BJ (cell line): ENCODE measurements around the gene CDC42BPB. TPM values are rescaled to one million over a fixed set of nuclear protein-coding genes. Genes with fewer than 3 reads are reported as not detected.

ENCODE experiments used
- CTCF ChIA-PET: fragments of 350-600 bp; formaldehyde crosslinking; extraction: SDS; loops from one replicate; lab custom pipeline; 2021; ENCODE audit warnings: antibody characterized with exemption, inconsistent platforms; lab: Yijun Ruan, JAX
- POLR2A ChIA-PET: fragments of 300-600 bp; sonication (Branson Sonifier 250); formaldehyde crosslinking; extraction: SDS; loops from one replicate; lab custom pipeline; 2021; ENCODE audit warnings: antibody characterized with exemption; lab: Charles Lee
- DNase-seq: peaks from one replicate; pipeline ENCODE4 v3.0.0-alpha.2; 2011; ENCODE audit warnings: low read depth
- H3K27me3 ChIP-seq: 2 replicates; pipeline ENCODE4 v1.6.0; 2011; ENCODE audit warnings: low read length; ENCODE audit not compliant: control insufficient read depth, insufficient read depth
- H3K36me3 ChIP-seq: 2 replicates; pipeline ENCODE4 v1.5.1; 2011; ENCODE audit warnings: low read length; ENCODE audit not compliant: control insufficient read depth, insufficient read depth
- H3K4me3 ChIP-seq: 2 replicates; pipeline ENCODE4 v1.5.1; 2011; ENCODE audit warnings: low read depth, mild to moderate bottlenecking, control low read depth, low read length
- CTCF ChIP-seq: IDR thresholded peaks from 2 replicates; pipeline ENCODE4 v1.5.1; 2011; ENCODE audit warnings: low read depth, mild to moderate bottlenecking, control low read depth, inconsistent platforms, low read length, moderate library complexity; ENCODE audit not compliant: insufficient read depth
- polyA plus RNA-seq: library from polyadenylated mRNA; depleted of rRNA; stranded (reverse); fragments of >200 nt; gene quantifications from 2 replicates; pipeline ENCODE4 v1.2.3, GENCODE V29; 2011

CDC42BPB gene
- polyA plus RNA-seq, 1 experiment, result 66.5 TPM

GRCh38 chr14:102909462-102909861 lies 147.9 kb downstream of the CDC42BPB start:
- no peaks in the 10 kb centered on the region for H3K27me3 ChIP-seq
- no peak for DNase-seq
- no peak for TF ChIP-seq CTCF
- H3K4me3 ChIP-seq, result no peak overlapping the region
- CTCF ChIA-PET, result no interaction called here
- H3K36me3 ChIP-seq, result peaks cover 4% of the 10 kb centered on the region
- POLR2A ChIA-PET, result no interaction called here

DNA sequence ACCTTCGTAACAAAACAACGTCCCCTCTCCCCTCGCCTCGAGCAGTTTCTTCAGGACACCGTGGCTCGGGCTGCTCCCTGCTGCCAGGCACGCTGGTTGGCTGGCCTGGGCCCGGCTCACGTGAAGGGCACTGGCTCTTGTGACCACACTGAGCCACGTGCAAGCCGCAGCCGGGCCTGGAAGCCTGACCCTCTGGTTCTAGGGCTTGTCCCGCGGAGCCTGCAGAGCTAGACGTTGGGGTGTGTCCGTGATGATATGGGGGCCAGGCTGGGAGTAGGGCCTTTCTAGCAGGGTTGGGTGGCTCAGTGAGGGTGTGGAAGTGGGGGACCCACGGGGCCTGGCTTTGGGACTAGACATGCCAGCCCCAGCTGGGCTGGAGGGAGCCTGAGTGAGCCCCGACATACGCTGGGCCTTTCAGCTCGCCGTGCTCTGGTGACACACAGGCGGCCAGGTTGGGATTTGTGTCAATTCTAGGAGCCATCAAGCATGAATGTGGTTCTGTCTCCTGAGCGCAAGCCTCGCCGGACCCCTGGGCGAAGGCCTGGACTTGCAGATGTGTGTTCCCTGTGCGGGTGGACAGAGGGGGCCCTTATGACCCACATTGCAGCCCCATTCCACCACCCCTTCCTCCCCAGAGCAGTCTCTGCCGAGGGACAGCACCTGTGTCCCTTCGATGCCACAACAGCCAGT lies 148.4 kb downstream of the CDC42BPB start:
- peaks cover 5% of the 10 kb centered on the region for H3K36me3 ChIP-seq
- TF ChIP-seq CTCF, result no peak
- POLR2A ChIA-PET, result no interaction called here
- no peak overlapping the region for H3K4me3 ChIP-seq
- H3K27me3 ChIP-seq, result no peaks in the 10 kb centered on the region
- CTCF ChIA-PET, result no interaction called here
- no peak for DNase-seq

DNA sequence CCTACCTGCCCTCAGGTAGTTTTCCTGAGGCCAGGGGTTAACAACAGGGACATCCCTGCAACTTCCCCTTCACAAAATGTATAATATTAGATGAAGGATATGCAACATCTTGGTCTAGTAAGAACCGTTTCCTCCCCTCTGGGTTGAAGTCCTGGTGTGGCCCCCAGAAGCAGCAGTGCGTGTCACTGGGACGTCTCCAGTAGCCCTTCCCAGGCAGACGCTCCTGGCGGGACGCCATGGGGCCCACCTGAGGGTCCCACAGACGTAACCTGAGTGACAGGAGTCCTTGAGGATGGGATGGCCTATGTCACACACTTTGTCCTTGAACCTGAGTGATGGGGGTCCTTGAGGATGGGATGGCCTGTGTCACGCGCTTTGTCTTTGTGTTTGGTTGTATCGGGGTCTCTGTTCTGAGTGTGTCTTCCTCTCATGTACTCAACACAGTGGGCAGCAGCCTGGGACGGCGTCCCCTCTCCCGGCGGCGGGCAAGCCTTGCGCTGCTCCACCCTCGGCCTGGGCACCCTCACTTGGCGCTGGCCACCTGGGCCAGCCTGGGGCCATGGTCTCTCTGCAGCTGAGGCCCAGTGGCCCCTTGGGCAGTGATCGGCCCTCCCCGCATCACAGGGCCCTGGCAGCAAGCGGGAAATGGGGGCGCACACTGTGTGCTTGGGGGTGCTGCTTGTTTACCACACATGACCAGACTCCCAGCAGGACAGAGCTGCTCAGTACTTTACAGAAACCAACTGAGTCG lies 149.2 kb downstream of the CDC42BPB start:
- CTCF ChIA-PET, result no interaction called here
- DNase-seq, result no peak
- POLR2A ChIA-PET, result no interaction called here
- no peak for TF ChIP-seq CTCF
- Histone ChIP-seq H3K4me3 (no peak overlapping the region), H3K36me3 (peaks cover 11% of the 10 kb centered on the region), H3K27me3 (no peaks in the 10 kb centered on the region)

DNA sequence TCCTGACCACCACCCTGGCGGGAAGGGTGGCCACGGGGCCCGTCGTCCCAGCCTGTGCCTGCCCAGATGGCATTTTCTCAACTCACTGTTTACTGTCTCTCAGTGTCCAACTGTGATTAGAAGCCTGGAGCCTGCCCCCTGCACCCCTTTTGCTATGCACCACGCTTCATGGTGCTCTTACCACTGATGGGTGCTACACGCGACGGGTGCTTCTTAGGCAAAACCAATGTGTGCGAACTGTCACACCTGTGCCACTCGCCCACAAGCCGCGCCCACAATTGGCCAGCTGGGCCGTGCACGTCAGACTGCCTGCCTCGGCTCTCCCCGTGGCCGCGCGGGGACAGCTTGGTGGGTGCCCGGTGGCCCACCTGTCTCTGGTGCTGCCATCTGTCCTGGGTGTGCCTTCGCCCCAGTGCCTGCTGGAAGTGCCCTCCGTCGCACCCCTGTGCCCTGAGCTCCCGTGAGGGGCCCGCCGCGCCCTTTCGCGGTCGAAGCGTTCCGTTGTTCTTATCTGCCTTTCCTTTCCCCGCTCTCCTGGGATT lies 150.0 kb downstream of the CDC42BPB start:
- POLR2A ChIA-PET, result no interaction called here
- no peak overlapping the region for H3K4me3 ChIP-seq
- DNase-seq, result no peak
- TF ChIP-seq CTCF, result no peak
- peaks cover 11% of the 10 kb centered on the region for H3K36me3 ChIP-seq
- no peaks in the 10 kb centered on the region for H3K27me3 ChIP-seq
- CTCF ChIA-PET, result no interaction called here

- POLR2A ChIA-PET, result no interaction called here
- CTCF ChIA-PET, result interaction anchor here (0.6 kb wide), 1 partner anchor 199 kb away, joined by 3 read pairs; no protein-coding TSS in a partner anchor
- no peak for DNase-seq
- no peak for TF ChIP-seq CTCF
- Histone ChIP-seq H3K4me3 (no peak overlapping the region), H3K36me3 (peaks cover 11% of the 10 kb centered on the region), H3K27me3 (no peaks in the 10 kb centered on the region)
Measured at GRCh38 chr14:102906616-102907302, 150.6 kb downstream of the CDC42BPB start.
